H1 (cell line): ENCODE measurements around the gene RABIF. TPM values are rescaled to one million over a fixed set of nuclear protein-coding genes. Genes with fewer than 3 reads are reported as not detected.

ENCODE experiments used
- CHD7 ChIP-seq: fragments of 300-600 bp; sonication (generic); IDR thresholded peaks from 2 replicates; pipeline ENCODE4 v1.7.1; 2012; ENCODE audit warnings: low read length, moderate library complexity, mild to moderate bottlenecking, inconsistent platforms; ENCODE audit not compliant: insufficient replicate concordance
- E2F6 ChIP-seq: IDR thresholded peaks from 2 replicates; pipeline ENCODE4 v1.6.1; 2012; ENCODE audit warnings: inconsistent platforms
- HDAC6 ChIP-seq: IDR thresholded peaks from one replicate; pipeline ENCODE4 v1.7.1; 2012; ENCODE audit warnings: low read depth, mild to moderate bottlenecking, inconsistent platforms, low read length, moderate library complexity
- TEAD4 ChIP-seq: IDR thresholded peaks from 2 replicates; pipeline ENCODE4 v1.6.1; 2012; ENCODE audit warnings: low read depth, low read length, inconsistent platforms, mixed read lengths
- polyA plus RNA-seq, 7 experiments: library from polyadenylated mRNA; depleted of rRNA in 3 of 7; stranded (reverse) in 5 of 7; unstranded in 2 of 7; fragments of >200 nt in 5 of 7; fragments of 200-250 nt in 2 of 7; gene quantifications; 1 replicate in 5 of 7; 2 replicates in 1 of 7; 4 replicates in 1 of 7; pipeline versions ENCODE4 v1.2.1 to v1.2.3, GENCODE V29; 2011 to 2013; ENCODE audit warnings: missing spikeins in 2 of 7, mixed read lengths in 2 of 7
- total RNA-seq: library from RNA; stranded (reverse); fragmentation: NEBNext Ultra II Directional; extraction: Animal tissue kit (Norgen Biotek cat#: 25700); gene quantifications from 2 replicates; pipeline ENCODE4 v1.2.1, GENCODE V29; 2021

The RABIF gene
- total and polyA plus RNA-seq, 2 of the 8 experiments (the other 6 are each of a cell fraction or from before 2014, with no cell fraction given), result 5.6 to 6.9 TPM

- TF ChIP-seq CHD7 (no peak), E2F6 (no peak), TEAD4 (no peak), HDAC6 (no peak)
Measured at GRCh38 chr1:202844259-202844658, 44.7 kb downstream of the RABIF start (continued).
